ENCODE results near the gene TNFAIP2.

DNA sequence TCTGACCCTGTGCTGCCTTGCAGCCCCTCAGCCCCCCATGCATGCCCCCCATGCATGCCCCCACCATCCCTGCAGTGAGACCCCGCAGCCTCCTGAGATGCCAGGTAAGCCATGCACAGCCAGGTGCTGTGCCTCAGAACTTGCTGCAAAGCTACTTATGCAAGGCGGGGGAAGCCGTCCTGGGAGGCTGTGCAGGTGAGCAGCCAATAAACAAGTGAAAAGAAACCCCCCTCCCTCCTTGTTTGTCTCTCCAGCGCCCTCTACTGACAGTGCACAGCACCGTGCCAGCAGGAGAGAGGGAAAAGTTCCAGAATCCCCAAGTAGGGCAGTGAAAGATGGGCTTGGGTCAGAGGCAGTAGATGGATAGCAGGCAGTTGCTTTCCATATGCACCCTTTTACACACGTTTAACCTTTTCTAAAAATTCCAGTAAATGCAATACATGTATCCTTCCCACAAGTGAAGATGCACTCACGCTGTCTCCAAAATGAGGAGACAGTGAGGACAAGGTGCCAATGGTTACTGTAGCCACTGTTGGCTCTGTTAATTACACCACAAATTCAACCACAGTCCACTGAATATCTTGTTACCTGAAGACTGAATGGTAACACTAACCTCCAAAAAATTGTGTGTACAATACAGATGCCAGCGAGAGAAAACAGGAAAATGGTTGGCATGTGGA is 18.0 kb downstream of the TNFAIP2 start:
- TF ChIP-seq, protein P1, sequence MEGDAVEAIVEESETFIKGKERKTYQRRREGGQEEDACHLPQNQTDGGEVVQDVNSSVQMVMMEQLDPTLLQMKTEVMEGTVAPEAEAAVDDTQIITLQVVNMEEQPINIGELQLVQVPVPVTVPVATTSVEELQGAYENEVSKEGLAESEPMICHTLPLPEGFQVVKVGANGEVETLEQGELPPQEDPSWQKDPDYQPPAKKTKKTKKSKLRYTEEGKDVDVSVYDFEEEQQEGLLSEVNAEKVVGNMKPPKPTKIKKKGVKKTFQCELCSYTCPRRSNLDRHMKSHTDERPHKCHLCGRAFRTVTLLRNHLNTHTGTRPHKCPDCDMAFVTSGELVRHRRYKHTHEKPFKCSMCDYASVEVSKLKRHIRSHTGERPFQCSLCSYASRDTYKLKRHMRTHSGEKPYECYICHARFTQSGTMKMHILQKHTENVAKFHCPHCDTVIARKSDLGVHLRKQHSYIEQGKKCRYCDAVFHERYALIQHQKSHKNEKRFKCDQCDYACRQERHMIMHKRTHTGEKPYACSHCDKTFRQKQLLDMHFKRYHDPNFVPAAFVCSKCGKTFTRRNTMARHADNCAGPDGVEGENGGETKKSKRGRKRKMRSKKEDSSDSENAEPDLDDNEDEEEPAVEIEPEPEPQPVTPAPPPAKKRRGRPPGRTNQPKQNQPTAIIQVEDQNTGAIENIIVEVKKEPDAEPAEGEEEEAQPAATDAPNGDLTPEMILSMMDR (conservative IDR thresholded peaks at IDR 0.05; ENCODE audit: low read depth, low read length): peak; percentile 84
- no peak for TF ChIP-seq EZH2 (IDR thresholded peaks at IDR 0.05; ENCODE audit: low read length, unreplicated experiment)

All from PC-3 (cell line).